GM21515 (cell line): ENCODE data around the gene ACTRT3.

Experiments used
- ATAC-seq: cut with Tn5 transposase; IDR thresholded peaks from one replicate; pipeline ENCODE4 v1.9.1; 2021; ENCODE audit not compliant: unreplicated experiment

Gene ACTRT3

GRCh38 chr3:169769287-169770181, at the start of gene ACTRT3:
ACTRT3 (minus strand) TSS chr3:169769561; CDS start chr3:169769520, 41 bp downstream.
- peak; percentile 22 for ATAC-seq

GRCh38 chr3:169818316-169818715, 49.0 kb upstream of the ACTRT3 start:
- ATAC-seq: no peak

- ATAC-seq: no peak
These were observed 46.3 kb upstream of the ACTRT3 start for GRCh38 chr3:169815590-169816150.

- peak; percentile 91 for ATAC-seq
These were observed 44.6 kb upstream of the ACTRT3 start for GRCh38 chr3:169813757-169814517.

- no peak for ATAC-seq
These were observed 43.9 kb upstream of the ACTRT3 start for GRCh38 chr3:169813278-169813677.

- peak; percentile 65 for ATAC-seq
These were observed 43.2 kb upstream of the ACTRT3 start, which contains the start of the genes LRRC34 and LRRIQ4 for GRCh38 chr3:169812332-169813235. LRRC34 (minus strand) TSS chr3:169812904; CDS start chr3:169812548, 356 bp downstream. LRRIQ4 (plus strand) TSS chr3:169812870; CDS start chr3:169821922, 9,052 bp downstream.

- ATAC-seq: peak; percentile 6
These were observed 42.4 kb upstream of the ACTRT3 start for GRCh38 chr3:169811631-169812331.

- no peak for ATAC-seq
These were observed 40.0 kb upstream of the ACTRT3 start for GRCh38 chr3:169809230-169809795.

GRCh38 chr3:169804681-169805080, 35.3 kb upstream of the ACTRT3 start:
- ATAC-seq: no peak

- ATAC-seq: no peak
These were observed 23.0 kb upstream of the ACTRT3 start for GRCh38 chr3:169792359-169792758.

GRCh38 chr3:169790687-169791429, 21.5 kb upstream of the ACTRT3 start:
- no peak for ATAC-seq

- ATAC-seq: no peak
These were observed 20.9 kb upstream of the ACTRT3 start for GRCh38 chr3:169790219-169790618.

GRCh38 chr3:169787791-169788190, 18.4 kb upstream of the ACTRT3 start:
- no peak for ATAC-seq

- no peak for ATAC-seq
These were observed 17.8 kb upstream of the ACTRT3 start for GRCh38 chr3:169787120-169787519.

GRCh38 chr3:169781209-169781855, 12.0 kb upstream of the ACTRT3 start:
- ATAC-seq: no peak

- no peak for ATAC-seq
These were observed 11.4 kb upstream of the ACTRT3 start for GRCh38 chr3:169780742-169781141.

- no peak for ATAC-seq
These were observed 8.5 kb upstream of the ACTRT3 start for GRCh38 chr3:169777822-169778221.

- no peak for ATAC-seq
These were observed 4.8 kb upstream of the ACTRT3 start for GRCh38 chr3:169774186-169774585.
